T-cell (primary cell): Measurements from ENCODE around the gene TMEM191B. TPM values are rescaled to one million over a fixed set of nuclear protein-coding genes. Genes with fewer than 3 reads are reported as not detected.
"Not testable (repeated sequence)": the region's sequence is repeated elsewhere in the genome, so short reads cannot be mapped to it uniquely, and the experiment has no call there.

Source experiments
- ATAC-seq, 4 experiments: fragments of 200-7000 bp in 3 of 4; fragments of 150-1000 bp in 1 of 4; cut with Tn5 transposase; replicated peaks in 1 of 4; 1 replicate in 3 of 4; 2 replicates in 1 of 4; pipeline ENCODE4 v1.10.0; 2021; ENCODE audit warnings: moderate library complexity in 3 of 4, mild to moderate bottlenecking in 2 of 4, moderate number of reproducible peaks in 1 of 4
- CTCF ChIA-PET, 2 donors: fragments of 300-600 bp; sonication (Branson Sonifier 250); formaldehyde crosslinking; loops; one replicate each; lab custom pipeline; 2022; ENCODE audit warnings: antibody characterized with exemption in 2 of 2; lab: Charles Lee
- POLR2A ChIA-PET, 2 donors: fragments of 300-600 bp; sonication (Branson Sonifier 250); formaldehyde crosslinking; loops; one replicate each; lab custom pipeline; 2022; ENCODE audit warnings: antibody characterized with exemption in 2 of 2; lab: Charles Lee
- DNase-seq, 35 experiments: peaks; one replicate each; pipeline versions ENCODE4 v3.0.0 to v3.0.0-alpha.2; 2013 to 2023
- H3K27ac ChIP-seq: one replicate; pipeline ENCODE4 v1.5.1; 2013; ENCODE audit warnings: low read length
- H3K27me3 ChIP-seq, 2 experiments: replicated peaks in 1 of 2; 1 replicate in 1 of 2; 2 replicates in 1 of 2; pipeline versions ENCODE4 v1.6.1 to v1.7.0; 2013; ENCODE audit warnings: low read length in 1 of 2, mixed read lengths in 1 of 2; ENCODE audit not compliant: control insufficient read depth in 2 of 2, insufficient read depth in 2 of 2; ENCODE audit errors: extremely low read depth in 1 of 2
- H3K36me3 ChIP-seq, 2 donors: 1 replicate in 1 of 2; 2 replicates in 1 of 2; pipeline versions ENCODE4 v1.6.1 to v1.7.0; 2013; ENCODE audit warnings: low read length in 1 of 2; ENCODE audit not compliant: control insufficient read depth in 2 of 2, insufficient read depth in 1 of 2; ENCODE audit errors: extremely low read depth in 1 of 2
- H3K4me1 ChIP-seq, 2 experiments: 1 replicate in 1 of 2; 2 replicates in 1 of 2; pipeline versions ENCODE4 v1.6.1 to v1.7.0; 2013; ENCODE audit warnings: low read length in 2 of 2, mixed read lengths in 1 of 2; ENCODE audit not compliant: insufficient read depth in 2 of 2, control insufficient read depth in 1 of 2; ENCODE audit errors: extremely low read depth in 1 of 2
- H3K4me3 ChIP-seq, 2 donors: 1 replicate in 1 of 2; 2 replicates in 1 of 2; pipeline versions ENCODE4 v1.5.1 to v1.7.0; 2013; ENCODE audit warnings: mild to moderate bottlenecking in 2 of 2, low read length in 1 of 2, moderate library complexity in 1 of 2; ENCODE audit not compliant: control insufficient read depth in 1 of 2; ENCODE audit errors: extremely low read depth in 1 of 2
- H3K9me3 ChIP-seq: 2 replicates; pipeline ENCODE4 v1.7.0; 2013
- H3K27ac Mint-ChIP-seq, 2 donors: one replicate each; pipeline ENCODE4 v1.8.0; 2020 to 2021; ENCODE audit warnings: mild to moderate bottlenecking in 2 of 2, mixed read lengths in 2 of 2
- H3K27me3 Mint-ChIP-seq, 2 donors: one replicate each; pipeline ENCODE4 v1.8.0; 2021 to 2022; ENCODE audit warnings: mixed read lengths in 2 of 2
- H3K36me3 Mint-ChIP-seq: one replicate; pipeline ENCODE4 v1.8.0; 2021; ENCODE audit warnings: mixed read lengths
- H3K4me1 Mint-ChIP-seq, 3 donors: one replicate each; pipeline ENCODE4 v1.8.0; 2020 to 2022; ENCODE audit warnings: mixed read lengths in 3 of 3, mild to moderate bottlenecking in 1 of 3
- H3K4me3 Mint-ChIP-seq, 3 donors: one replicate each; pipeline ENCODE4 v1.8.0; 2020 to 2022; ENCODE audit warnings: mild to moderate bottlenecking in 3 of 3, mixed read lengths in 3 of 3, moderate library complexity in 3 of 3
- H3K9me3 Mint-ChIP-seq, 3 donors: one replicate each; pipeline ENCODE4 v1.8.0; 2020 to 2022; ENCODE audit warnings: mixed read lengths in 3 of 3
- WGBS: methylation state at CpG from one replicate; pipeline ENCODE4 v1.1.5; 2013; ENCODE audit warnings: missing lambda C conversion rate; ENCODE audit not compliant: insufficient coverage; 5-methylcytosine and 5-hydroxymethylcytosine counted together
- total RNA-seq, 35 experiments: library from RNA in 6 of 35; stranded (reverse) in 6 of 35; fragments of 120-200 nt in 1 of 35; gene quantifications; one replicate each; pipeline versions ENCODE4 v1.2.1 to v1.2.4 and lab custom pipeline; 2013 to 2026

The TMEM191B gene
- 10 to 100 TPM in 2 of 5 donors, 1 to 10 TPM in 2, not detected in 1; 2.7 to 14.4 (median 10.7) TPM for total RNA-seq
- 2.2 TPM for total RNA-seq (2013)
- 0 to 3.6 (median 0.67) reads per million in 29 experiments for total RNA-seq (lab: John Stamatoyannopoulos, UW)

DNA sequence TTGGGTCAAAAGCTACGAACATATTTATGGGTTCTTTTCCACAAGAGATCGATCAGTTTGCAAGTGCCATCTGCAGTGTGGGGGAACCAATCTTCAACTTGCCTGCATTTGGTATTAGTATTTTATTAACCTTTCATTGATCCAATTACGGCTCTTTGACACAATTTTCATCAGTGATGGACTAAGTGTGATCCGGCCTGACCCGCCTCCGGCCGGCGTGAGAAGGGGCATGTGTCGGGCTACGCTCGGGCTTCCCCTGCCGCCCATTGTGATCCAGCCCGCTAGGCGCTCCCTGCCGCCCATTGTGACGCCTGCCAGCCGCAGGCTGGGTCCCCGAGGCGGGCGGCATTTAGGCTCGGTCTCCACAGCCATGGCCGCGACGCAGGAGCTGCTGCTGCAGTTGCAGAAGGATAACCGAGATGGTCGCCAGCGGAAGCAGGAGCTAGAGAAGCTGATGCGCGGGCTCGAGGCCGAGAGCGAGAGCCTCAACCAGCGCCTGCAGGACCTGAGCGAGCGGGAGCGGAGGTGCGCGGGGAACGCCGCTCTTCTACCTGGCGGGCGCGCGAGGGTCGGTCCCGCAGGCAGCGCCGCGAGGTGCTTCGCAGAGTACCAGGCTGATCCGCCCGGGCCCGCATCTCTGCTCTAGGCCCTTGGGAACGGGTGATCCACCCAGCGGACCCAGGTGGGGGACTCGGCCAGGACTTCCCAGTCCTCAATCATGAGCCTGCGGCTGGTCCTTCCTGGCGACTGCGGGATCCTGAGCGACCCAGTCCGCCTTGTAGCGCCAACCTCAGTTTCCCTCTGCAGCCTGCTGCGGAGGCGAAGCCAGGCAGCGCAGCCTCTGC, at the start of gene TMEM191B:
TMEM191B (plus strand) TSS at position 51 of the 845 bp plus-strand sequence; CDS start at position 230, 179 bp downstream.
- H3K4me1 Mint-ChIP-seq, H3K27ac ChIP-seq, H3K27me3 ChIP-seq, H3K9me3 ChIP-seq, H3K9me3 Mint-ChIP-seq, H3K36me3 ChIP-seq, H3K36me3 Mint-ChIP-seq, H3K27me3 Mint-ChIP-seq, H3K27ac Mint-ChIP-seq, H3K4me1 ChIP-seq, POLR2A ChIA-PET, CTCF ChIA-PET: not testable (repeated sequence)
- H3K4me3 ChIP-seq, result peak within 1 kb of the TSS in 1 of 2 donors; percentile 36
- peak; percentile 11 to 36 (median 21) for ATAC-seq
- no CpG with 5 or more reads among the region's 65 CpGs for WGBS
- H3K4me3 Mint-ChIP-seq, result peak within 1 kb of the TSS in 1 of 3 donors; percentile 78
- DNase-seq, result peak in 1 of 35 experiments; percentile 2

DNA sequence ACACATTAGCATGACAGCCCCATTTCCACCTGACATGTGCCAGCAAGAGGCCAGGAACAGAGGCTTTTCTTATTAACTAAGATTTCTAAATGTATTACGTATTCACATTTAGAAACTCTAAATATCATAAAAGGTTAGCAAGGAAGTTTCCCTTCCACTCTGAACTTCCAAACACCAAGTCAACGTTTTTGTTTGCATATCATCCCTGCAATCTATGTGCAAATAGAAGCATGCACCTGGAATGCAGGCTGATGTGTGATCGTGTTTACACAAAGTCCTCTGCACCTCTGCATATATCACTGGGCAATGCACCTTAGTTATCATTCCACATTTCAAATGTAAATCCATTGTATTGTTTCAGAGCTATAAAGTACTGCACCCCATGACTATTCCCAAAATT, 31.4 kb upstream of the TMEM191B start:
- H3K9me3 ChIP-seq, H3K27ac Mint-ChIP-seq, H3K36me3 ChIP-seq, H3K27me3 Mint-ChIP-seq, H3K36me3 Mint-ChIP-seq, POLR2A ChIA-PET, H3K4me1 Mint-ChIP-seq, H3K4me1 ChIP-seq, H3K27ac ChIP-seq, H3K4me3 ChIP-seq, H3K4me3 Mint-ChIP-seq, ATAC-seq, H3K27me3 ChIP-seq, DNase-seq, CTCF ChIA-PET, H3K9me3 Mint-ChIP-seq: not testable (repeated sequence)
- WGBS, result no CpG with 5 or more reads among the region's 3 CpGs

DNA sequence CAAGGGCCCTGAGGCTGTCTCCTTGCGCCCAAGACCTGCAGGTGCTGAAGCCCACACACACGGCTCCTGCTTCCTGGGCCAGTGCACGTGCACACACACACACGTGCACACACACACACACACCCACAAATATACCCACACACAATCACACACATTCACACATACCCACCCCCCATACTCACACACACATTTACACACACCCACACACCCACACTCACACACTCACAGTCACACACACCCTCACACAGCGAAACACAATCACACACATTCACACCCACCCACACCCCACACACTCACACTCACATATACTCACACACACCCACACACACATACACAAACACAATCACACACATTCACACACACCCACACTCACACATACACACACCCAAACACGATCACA, 16.3 kb upstream of the TMEM191B start:
- H3K36me3 Mint-ChIP-seq, H3K4me1 ChIP-seq, POLR2A ChIA-PET, H3K27me3 ChIP-seq, H3K4me3 ChIP-seq, H3K27me3 Mint-ChIP-seq, H3K9me3 ChIP-seq, H3K27ac ChIP-seq, H3K4me1 Mint-ChIP-seq, H3K9me3 Mint-ChIP-seq, H3K4me3 Mint-ChIP-seq, H3K36me3 ChIP-seq, H3K27ac Mint-ChIP-seq, CTCF ChIA-PET, ATAC-seq, DNase-seq: not testable (repeated sequence)
- 100% methylated on average over 1 of the region's 6 CpGs for WGBS

DNA sequence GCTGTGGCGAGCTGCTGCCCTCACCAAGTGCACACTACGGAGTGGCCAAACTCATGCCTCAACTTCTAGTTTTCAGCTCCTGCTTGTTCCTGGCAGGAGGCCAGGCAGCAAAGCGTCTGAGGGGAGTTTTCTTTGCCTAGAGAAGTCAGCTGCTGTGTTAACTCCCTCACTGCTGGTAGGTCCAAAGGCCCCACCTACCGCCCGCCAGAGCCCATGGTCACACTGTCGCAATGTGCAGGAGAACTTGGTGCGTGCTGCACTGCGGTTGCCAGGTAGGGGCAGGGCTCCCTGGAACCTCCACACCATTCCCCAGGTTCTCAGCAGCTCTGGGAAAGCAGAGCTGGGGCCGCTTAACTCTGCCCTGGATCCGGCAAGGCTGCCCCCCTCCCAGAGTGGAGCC, 15.2 kb upstream of the TMEM191B start:
- whole genome bisulfite sequencing, result no CpG with 5 or more reads among the region's 10 CpGs
- H3K27ac ChIP-seq, H3K36me3 ChIP-seq, DNase-seq, H3K4me1 Mint-ChIP-seq, H3K27me3 Mint-ChIP-seq, H3K4me3 Mint-ChIP-seq, H3K4me3 ChIP-seq, CTCF ChIA-PET, H3K9me3 ChIP-seq, POLR2A ChIA-PET, H3K9me3 Mint-ChIP-seq, H3K27me3 ChIP-seq, ATAC-seq, H3K4me1 ChIP-seq, H3K27ac Mint-ChIP-seq, H3K36me3 Mint-ChIP-seq: not testable (repeated sequence)

DNA sequence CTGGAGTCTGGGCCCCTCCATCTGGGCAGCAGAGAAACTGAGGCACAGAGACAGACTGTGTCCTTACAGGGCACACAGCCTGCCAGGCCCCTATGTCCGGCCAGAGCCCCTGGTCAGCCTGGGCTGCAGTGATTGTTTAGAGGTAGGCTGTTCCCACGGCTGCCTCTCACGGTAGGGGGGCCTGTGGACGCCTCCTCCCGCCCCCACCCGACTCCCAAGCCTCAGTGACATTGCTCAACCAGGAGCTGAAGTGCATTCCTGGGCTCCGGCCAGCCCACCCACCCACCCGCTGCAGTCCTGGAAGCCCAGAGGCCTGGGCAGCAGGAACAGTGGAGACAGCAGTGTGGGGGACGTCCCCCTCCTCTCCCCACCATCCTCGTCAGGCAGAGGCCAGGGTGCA, 14.1 kb upstream of the TMEM191B start:
- H3K4me1 Mint-ChIP-seq, H3K36me3 Mint-ChIP-seq, POLR2A ChIA-PET, H3K27me3 Mint-ChIP-seq, H3K9me3 ChIP-seq, H3K27ac ChIP-seq, H3K4me3 Mint-ChIP-seq, H3K27ac Mint-ChIP-seq, H3K9me3 Mint-ChIP-seq, ATAC-seq, H3K4me1 ChIP-seq, H3K27me3 ChIP-seq, H3K4me3 ChIP-seq, DNase-seq, H3K36me3 ChIP-seq, CTCF ChIA-PET: not testable (repeated sequence)
- no CpG with 5 or more reads among the region's 10 CpGs for WGBS

DNA sequence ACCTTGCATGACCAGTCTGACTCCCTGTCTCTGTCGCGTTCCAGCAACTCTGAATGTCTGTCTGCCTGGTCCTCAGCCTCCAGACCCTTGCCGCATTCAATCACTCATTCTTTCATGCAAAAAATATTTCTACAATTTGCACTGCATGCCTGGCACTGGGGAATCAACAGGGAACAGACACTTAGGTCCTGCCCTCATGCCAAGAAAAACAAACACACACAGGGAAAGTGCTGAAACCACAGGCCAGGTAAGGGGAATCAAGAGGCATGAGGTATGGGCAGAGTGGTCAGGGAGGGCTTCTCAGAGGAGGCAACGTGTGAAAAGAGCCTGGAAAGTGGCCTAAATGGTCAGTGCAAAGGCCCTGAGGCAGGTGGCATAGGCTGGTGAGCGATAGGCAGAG, 9.5 kb upstream of the TMEM191B start, which contains the start of gene GGTLC3:
GGTLC3 (minus strand) TSS at position 101 of the 400 bp plus-strand sequence. CDS start 264 bp downstream, outside the sequence.
- H3K4me3 ChIP-seq, H3K9me3 Mint-ChIP-seq, H3K27ac Mint-ChIP-seq, H3K27me3 Mint-ChIP-seq, CTCF ChIA-PET, H3K36me3 Mint-ChIP-seq, H3K4me3 Mint-ChIP-seq, POLR2A ChIA-PET, H3K9me3 ChIP-seq, DNase-seq, H3K36me3 ChIP-seq, H3K4me1 ChIP-seq, H3K27ac ChIP-seq, H3K27me3 ChIP-seq, ATAC-seq, H3K4me1 Mint-ChIP-seq: not testable (repeated sequence)
- no CpG with 5 or more reads among the region's 5 CpGs for WGBS
